ENCODE results near the gene SNRNP70.

Gene SNRNP70

DNA sequence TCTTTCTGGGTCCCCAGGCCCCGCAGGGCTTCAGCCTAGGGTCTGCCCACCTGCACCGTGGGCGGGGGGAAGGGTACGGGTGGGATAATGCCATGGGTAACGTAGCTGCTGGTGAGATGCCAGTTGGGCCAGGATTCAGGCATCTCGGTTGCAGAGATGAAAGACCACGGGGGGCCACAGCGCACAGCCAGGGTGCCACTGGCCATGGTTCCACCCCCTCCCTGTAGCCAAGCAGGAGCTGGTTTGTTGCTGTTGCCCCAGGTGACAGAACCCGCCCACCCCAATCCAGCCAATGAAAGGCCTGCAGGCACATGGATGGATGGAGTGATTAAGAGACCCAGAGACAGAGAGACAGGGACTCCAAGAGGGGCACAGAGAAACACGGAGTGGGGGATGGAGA lies 26.7 kb upstream of the SNRNP70 start:
- no peak overlapping the region for H3K4me3 ChIP-seq (ENCODE audit: low read length)
- H4K20me1 ChIP-seq (ENCODE audit: control insufficient read depth, insufficient read depth, low read depth, low read length): no peaks in the 10 kb centered on the region
- no peaks in the 10 kb centered on the region for H3F3A ChIP-seq (ENCODE audit: control insufficient read depth, insufficient read depth)
- no peak overlapping the region for H3K4me2 ChIP-seq (ENCODE audit: low read length)
- H3K79me2 ChIP-seq (ENCODE audit: control insufficient read depth, low read length): no peaks in the 10 kb centered on the region
- peaks cover 12% of the 10 kb centered on the region for H3K4me1 ChIP-seq (ENCODE audit: control insufficient read depth, low read length)
- H3K27ac ChIP-seq (ENCODE audit: low read depth, low read length): no peak overlapping the region
- H3K9me2 ChIP-seq (replicated peaks; ENCODE audit: control insufficient read depth, low read length): no peaks in the 10 kb centered on the region
- peaks cover 59% of the 10 kb centered on the region for H3K27me3 ChIP-seq (ENCODE audit: control insufficient read depth, low read length)
- H3K36me3 ChIP-seq (ENCODE audit: control insufficient read depth, low read length): no peaks in the 10 kb centered on the region
- no peaks in the 10 kb centered on the region for H3K9me3 ChIP-seq (ENCODE audit: control insufficient read depth, insufficient read depth, low read length)
- no peak for TF ChIP-seq EZH2phosphoT487 (IDR thresholded peaks at IDR 0.05; ENCODE audit: borderline replicate concordance, low read length)
- no peak for TF ChIP-seq CTCF (IDR thresholded peaks at IDR 0.05; ENCODE audit: low read depth, low read length, poor library complexity, severe bottlenecking)

DNA sequence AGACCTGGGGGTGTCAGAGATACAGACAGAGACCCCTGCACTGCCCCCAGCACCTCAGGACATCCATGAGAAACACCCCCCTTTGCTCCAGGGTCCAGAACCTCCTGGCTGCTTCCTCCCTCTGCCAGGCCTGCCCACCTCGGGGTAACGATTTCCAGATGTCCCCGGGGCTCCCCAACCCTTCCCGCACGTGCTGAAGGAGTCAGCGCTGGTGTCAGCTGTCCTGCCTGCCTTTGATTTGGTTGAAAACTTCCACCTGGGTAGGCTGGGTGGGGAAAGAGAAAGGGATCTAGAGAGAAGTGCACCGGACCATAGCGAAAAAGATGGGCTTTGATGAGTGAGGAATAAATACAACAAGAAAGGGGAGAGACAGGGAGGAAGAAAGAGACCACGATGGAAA lies 26.2 kb upstream of the SNRNP70 start:
- Histone ChIP-seq H3K79me2 (ENCODE audit: control insufficient read depth, low read length) (no peaks in the 10 kb centered on the region), H4K20me1 (ENCODE audit: control insufficient read depth, insufficient read depth, low read depth, low read length) (no peaks in the 10 kb centered on the region), H3K4me2 (ENCODE audit: low read length) (no peak overlapping the region), H3K4me3 (ENCODE audit: low read length) (no peak overlapping the region), H3K27me3 (ENCODE audit: control insufficient read depth, low read length) (peaks cover 60% of the 10 kb centered on the region), H3K9me2 (replicated peaks; ENCODE audit: control insufficient read depth, low read length) (no peaks in the 10 kb centered on the region), H3K36me3 (ENCODE audit: control insufficient read depth, low read length) (no peaks in the 10 kb centered on the region), H3K9me3 (ENCODE audit: control insufficient read depth, insufficient read depth, low read length) (no peaks in the 10 kb centered on the region), H3K4me1 (ENCODE audit: control insufficient read depth, low read length) (peaks cover 12% of the 10 kb centered on the region), H3K27ac (ENCODE audit: low read depth, low read length) (no peak overlapping the region), H3F3A (ENCODE audit: control insufficient read depth, insufficient read depth) (no peaks in the 10 kb centered on the region)
- TF ChIP-seq EZH2phosphoT487 (IDR thresholded peaks at IDR 0.05; ENCODE audit: borderline replicate concordance, low read length) (no peak), CTCF (IDR thresholded peaks at IDR 0.05; ENCODE audit: low read depth, low read length, poor library complexity, severe bottlenecking) (no peak)

GRCh38 chr19:49061000-49061399 lies 24.3 kb upstream of the SNRNP70 start:
- Histone ChIP-seq H3F3A (ENCODE audit: control insufficient read depth, insufficient read depth) (no peaks in the 10 kb centered on the region), H4K20me1 (ENCODE audit: control insufficient read depth, insufficient read depth, low read depth, low read length) (no peaks in the 10 kb centered on the region), H3K4me2 (ENCODE audit: low read length) (no peak overlapping the region), H3K27me3 (ENCODE audit: control insufficient read depth, low read length) (peaks cover 66% of the 10 kb centered on the region), H3K27ac (ENCODE audit: low read depth, low read length) (no peak overlapping the region), H3K9me3 (ENCODE audit: control insufficient read depth, insufficient read depth, low read length) (no peaks in the 10 kb centered on the region), H3K9me2 (replicated peaks; ENCODE audit: control insufficient read depth, low read length) (no peaks in the 10 kb centered on the region), H3K79me2 (ENCODE audit: control insufficient read depth, low read length) (no peaks in the 10 kb centered on the region), H3K4me1 (ENCODE audit: control insufficient read depth, low read length) (peaks cover 10% of the 10 kb centered on the region), H3K4me3 (ENCODE audit: low read length) (no peak overlapping the region), H3K36me3 (ENCODE audit: control insufficient read depth, low read length) (no peaks in the 10 kb centered on the region)
- no peak for TF ChIP-seq CTCF (IDR thresholded peaks at IDR 0.05; ENCODE audit: low read depth, low read length, poor library complexity, severe bottlenecking)
- no peak for TF ChIP-seq EZH2phosphoT487 (IDR thresholded peaks at IDR 0.05; ENCODE audit: borderline replicate concordance, low read length)

- Histone ChIP-seq H3K9me3 (ENCODE audit: control insufficient read depth, insufficient read depth, low read length) (no peaks in the 10 kb centered on the region), H3K79me2 (ENCODE audit: control insufficient read depth, low read length) (no peaks in the 10 kb centered on the region), H3K9me2 (replicated peaks; ENCODE audit: control insufficient read depth, low read length) (no peaks in the 10 kb centered on the region), H3K27ac (ENCODE audit: low read depth, low read length) (no peak overlapping the region), H3K4me2 (ENCODE audit: low read length) (no peak overlapping the region), H4K20me1 (ENCODE audit: control insufficient read depth, insufficient read depth, low read depth, low read length) (no peaks in the 10 kb centered on the region), H3F3A (ENCODE audit: control insufficient read depth, insufficient read depth) (no peaks in the 10 kb centered on the region), H3K27me3 (ENCODE audit: control insufficient read depth, low read length) (peaks cover 62% of the 10 kb centered on the region), H3K4me3 (ENCODE audit: low read length) (no peak overlapping the region), H3K36me3 (ENCODE audit: control insufficient read depth, low read length) (no peaks in the 10 kb centered on the region), H3K4me1 (ENCODE audit: control insufficient read depth, low read length) (peaks cover 6% of the 10 kb centered on the region)
- TF ChIP-seq CTCF (IDR thresholded peaks at IDR 0.05; ENCODE audit: low read depth, low read length, poor library complexity, severe bottlenecking): no peak
- no peak for TF ChIP-seq EZH2phosphoT487 (IDR thresholded peaks at IDR 0.05; ENCODE audit: borderline replicate concordance, low read length)
Observed at GRCh38 chr19:49061445-49061844, 23.8 kb upstream of the SNRNP70 start.
